AG10803 (cell line): ENCODE data around the gene ZFHX3.
"Not testable (repeated sequence)": the region's sequence is repeated elsewhere in the genome, so short reads cannot be mapped to it uniquely, and the experiment has no call there.

Experiments
- DNase-seq: peaks from one replicate; pipeline ENCODE4 v3.0.0; 2010; ENCODE audit warnings: low read depth
- H3K4me3 ChIP-seq: 2 replicates; pipeline ENCODE4 v1.5.1; 2011; ENCODE audit warnings: mild to moderate bottlenecking, low read length, control low read depth
- TF ChIP-seq, protein P1 (sequence below): conservative IDR thresholded peaks from 2 replicates; pipeline ENCODE4 v1.5.1; 2011; ENCODE audit warnings: mild to moderate bottlenecking, low read length, control low read depth, inconsistent platforms

ZFHX3 gene

DNA sequence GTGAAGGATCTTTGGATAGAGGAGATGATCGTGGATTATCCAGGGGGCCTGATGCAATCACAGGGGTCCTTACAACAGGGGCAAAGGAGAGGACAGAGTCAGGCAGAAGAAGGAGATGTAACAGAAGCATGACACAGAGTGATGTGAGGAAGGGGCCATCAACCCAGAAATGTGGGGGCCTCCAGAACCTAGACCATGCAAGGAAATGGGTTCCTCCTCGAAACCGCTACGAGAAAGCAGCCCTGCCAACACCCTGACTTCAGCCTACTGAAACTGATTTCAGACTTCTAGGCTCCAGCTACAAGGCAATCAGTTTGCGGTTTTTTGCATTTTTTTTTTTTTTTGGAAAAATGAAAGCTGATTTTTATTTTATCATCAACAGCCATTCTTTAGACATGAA lies 34.0 kb downstream of the ZFHX3 start:
- DNase-seq, result no peak
- H3K4me3 ChIP-seq, result no peak overlapping the region
- TF ChIP-seq, protein P1, sequence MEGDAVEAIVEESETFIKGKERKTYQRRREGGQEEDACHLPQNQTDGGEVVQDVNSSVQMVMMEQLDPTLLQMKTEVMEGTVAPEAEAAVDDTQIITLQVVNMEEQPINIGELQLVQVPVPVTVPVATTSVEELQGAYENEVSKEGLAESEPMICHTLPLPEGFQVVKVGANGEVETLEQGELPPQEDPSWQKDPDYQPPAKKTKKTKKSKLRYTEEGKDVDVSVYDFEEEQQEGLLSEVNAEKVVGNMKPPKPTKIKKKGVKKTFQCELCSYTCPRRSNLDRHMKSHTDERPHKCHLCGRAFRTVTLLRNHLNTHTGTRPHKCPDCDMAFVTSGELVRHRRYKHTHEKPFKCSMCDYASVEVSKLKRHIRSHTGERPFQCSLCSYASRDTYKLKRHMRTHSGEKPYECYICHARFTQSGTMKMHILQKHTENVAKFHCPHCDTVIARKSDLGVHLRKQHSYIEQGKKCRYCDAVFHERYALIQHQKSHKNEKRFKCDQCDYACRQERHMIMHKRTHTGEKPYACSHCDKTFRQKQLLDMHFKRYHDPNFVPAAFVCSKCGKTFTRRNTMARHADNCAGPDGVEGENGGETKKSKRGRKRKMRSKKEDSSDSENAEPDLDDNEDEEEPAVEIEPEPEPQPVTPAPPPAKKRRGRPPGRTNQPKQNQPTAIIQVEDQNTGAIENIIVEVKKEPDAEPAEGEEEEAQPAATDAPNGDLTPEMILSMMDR, result no peak

DNA sequence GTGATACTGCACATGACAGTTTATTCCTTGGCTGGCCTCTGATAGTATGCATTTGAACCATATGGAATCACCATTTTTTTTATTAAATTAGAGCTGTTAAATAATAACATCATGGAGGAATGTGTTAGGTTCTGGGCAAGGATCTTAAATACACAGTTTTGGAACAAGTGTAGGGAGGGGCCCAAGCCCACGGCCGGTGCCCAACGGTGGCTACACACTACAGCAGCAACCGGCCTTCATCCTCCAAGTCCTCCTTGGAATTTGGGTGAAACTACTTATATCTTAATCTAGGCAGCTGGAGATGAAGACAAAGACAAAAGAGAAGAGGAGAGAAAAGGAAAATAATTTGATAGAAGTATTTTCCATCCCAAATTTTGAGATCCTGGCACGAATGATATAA lies 35.6 kb downstream of the ZFHX3 start:
- TF ChIP-seq, protein P1, result no peak
- no peak for DNase-seq
- no peak overlapping the region for H3K4me3 ChIP-seq

DNA sequence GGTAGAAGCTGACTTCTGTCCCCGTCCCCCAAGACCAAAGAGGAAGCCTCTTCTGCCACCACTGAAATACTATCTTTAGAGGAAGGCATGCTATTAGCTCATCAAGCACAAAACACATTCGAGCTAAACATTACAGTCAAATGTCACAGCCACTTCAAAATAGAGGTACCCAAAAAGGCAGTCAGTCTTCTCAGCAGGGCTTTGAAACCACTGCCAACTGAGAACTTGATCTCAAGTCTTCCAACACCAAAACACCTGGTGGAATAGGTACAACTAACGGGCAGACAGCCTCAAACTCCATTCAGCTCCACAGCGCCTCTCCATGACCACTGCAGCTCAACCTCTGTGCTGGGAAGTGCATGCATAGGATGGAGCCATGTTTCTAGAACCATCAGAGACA lies 36.0 kb downstream of the ZFHX3 start:
- TF ChIP-seq, protein P1, result no peak
- no peak for DNase-seq
- H3K4me3 ChIP-seq, result no peak overlapping the region

DNA sequence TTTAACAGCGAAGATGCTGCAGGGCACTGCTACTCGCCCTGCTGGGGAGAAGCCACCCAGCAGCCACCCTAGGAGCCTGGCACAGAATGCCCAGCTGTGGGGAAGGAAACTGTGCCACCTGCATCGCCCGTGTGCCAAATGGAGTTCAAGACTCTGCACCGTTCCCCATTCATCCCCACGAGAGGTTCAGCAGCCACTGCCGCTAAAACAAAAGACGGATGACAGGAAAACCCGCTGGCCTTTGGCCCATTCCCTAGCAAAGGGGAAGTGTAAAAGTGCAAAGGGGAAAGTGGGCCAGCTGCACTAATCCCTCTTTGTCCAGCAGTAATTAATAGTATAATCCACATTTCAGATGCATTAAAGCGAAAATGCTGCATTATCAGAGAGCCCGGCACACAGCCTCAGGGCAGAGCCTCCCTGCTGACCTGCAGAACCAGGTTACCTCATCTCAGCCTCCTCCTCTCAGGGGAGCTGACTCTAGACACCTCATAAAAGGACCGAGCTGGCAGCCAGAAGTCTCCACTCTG lies 37.7 kb downstream of the ZFHX3 start:
- H3K4me3 ChIP-seq, result no peak overlapping the region
- TF ChIP-seq, protein P1, result no peak
- DNase-seq, result no peak

DNA sequence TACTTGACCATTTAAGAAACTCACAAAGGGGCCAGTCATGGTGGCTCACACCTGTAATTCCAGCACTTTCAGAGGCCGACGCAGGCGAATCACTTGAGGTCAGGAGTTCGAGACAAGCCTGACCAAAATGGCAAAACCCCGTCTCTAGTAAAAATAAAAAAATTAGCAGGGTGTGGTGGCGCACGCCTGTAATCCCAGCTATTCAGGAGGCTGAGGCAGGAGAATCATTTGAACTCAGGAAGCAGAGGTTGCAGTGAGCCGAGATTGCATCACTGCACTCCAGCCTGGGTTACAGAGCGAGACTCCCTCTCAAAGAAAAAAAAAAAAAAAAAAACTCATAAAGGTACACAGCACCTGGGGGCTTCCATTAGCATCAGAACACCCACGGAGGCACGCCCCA lies 38.2 kb downstream of the ZFHX3 start:
- H3K4me3 ChIP-seq, DNase-seq: not testable (repeated sequence)

DNA sequence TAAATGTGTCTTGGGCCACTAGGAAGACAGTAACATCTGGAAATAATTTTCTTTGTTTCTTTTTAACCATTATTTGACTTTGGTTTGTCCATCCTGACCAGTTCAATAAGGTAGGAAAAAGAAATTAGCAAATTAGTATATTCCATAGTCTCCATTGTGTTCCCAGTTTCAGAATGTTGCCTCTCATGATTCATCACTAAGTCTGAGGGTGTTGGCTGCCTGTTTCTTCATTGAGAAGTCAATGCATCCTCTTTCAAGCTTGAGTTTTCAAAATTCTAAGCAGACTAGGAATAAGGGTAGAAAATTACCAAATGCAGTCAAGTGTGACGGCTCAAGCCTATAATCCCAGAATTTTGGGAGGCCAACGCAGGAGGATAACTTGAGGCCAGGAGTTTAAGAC lies 41.9 kb downstream of the ZFHX3 start:
- TF ChIP-seq, protein P1, result no peak
- no peak overlapping the region for H3K4me3 ChIP-seq
- DNase-seq, result no peak

DNA sequence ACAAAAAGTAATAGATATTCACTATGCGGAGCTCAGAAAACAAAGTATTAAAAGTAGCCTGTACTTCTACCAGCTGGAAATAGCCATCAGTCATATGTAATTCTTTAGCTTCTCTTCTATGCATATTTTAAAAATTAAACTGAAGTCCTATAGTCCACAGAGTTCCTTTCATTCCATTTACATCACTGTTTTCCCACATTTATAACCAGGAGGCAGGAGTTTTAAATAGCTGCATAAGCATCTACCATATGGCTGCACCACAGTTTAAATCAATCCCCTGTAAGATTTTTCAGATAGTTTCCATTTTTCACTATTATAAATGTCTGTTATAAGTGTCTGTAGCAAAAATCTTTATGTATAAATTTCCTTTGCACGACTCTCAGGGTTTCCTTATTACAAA lies 45.1 kb downstream of the ZFHX3 start:
- H3K4me3 ChIP-seq, result no peak overlapping the region
- peak; percentile 75 for DNase-seq
- TF ChIP-seq, protein P1, result no peak

DNA sequence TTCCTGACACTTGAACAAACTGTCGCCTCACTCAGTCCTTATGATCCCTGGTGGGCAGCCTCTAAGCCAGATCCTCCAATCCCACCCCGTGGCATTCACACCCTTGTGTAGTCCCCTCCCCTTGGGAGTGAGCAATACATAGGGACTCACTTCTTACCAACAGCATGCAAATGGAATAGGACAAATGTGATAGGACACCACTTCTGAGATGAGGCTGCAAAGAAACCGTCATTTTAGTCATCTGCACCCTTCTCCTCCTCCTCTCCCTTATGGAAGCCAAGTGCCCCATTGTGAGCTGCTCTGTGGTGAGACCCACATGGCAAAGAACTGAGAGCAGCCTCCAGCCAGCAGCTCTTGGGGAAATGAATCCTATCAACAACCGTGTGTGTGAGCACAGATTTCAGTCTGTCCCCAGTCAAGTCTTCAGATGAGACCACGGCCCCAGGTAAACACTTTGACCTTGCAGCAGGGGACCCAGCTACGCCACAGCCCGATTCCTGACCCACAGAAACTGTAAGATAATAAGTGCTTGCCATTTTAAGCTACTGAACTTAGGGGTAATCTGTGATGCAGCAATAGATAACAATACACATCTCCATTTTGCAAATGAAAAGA lies 46.9 kb downstream of the ZFHX3 start:
- H3K4me3 ChIP-seq, result no peak overlapping the region
- no peak for DNase-seq
- TF ChIP-seq, protein P1, result no peak
